GM18511 (cell line): ENCODE measurements around the gene SSRP1.
"Not testable (repeated sequence)": the region's sequence is repeated elsewhere in the genome, so short reads cannot be mapped to it uniquely, and the experiment has no call there.

ENCODE experiments used
- ATAC-seq: cut with Tn5 transposase; IDR thresholded peaks from one replicate; pipeline ENCODE4 v1.9.1; 2021; ENCODE audit warnings: mild to moderate bottlenecking, moderate library complexity; ENCODE audit not compliant: unreplicated experiment

Gene SSRP1, protein sequence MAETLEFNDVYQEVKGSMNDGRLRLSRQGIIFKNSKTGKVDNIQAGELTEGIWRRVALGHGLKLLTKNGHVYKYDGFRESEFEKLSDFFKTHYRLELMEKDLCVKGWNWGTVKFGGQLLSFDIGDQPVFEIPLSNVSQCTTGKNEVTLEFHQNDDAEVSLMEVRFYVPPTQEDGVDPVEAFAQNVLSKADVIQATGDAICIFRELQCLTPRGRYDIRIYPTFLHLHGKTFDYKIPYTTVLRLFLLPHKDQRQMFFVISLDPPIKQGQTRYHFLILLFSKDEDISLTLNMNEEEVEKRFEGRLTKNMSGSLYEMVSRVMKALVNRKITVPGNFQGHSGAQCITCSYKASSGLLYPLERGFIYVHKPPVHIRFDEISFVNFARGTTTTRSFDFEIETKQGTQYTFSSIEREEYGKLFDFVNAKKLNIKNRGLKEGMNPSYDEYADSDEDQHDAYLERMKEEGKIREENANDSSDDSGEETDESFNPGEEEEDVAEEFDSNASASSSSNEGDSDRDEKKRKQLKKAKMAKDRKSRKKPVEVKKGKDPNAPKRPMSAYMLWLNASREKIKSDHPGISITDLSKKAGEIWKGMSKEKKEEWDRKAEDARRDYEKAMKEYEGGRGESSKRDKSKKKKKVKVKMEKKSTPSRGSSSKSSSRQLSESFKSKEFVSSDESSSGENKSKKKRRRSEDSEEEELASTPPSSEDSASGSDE

DNA sequence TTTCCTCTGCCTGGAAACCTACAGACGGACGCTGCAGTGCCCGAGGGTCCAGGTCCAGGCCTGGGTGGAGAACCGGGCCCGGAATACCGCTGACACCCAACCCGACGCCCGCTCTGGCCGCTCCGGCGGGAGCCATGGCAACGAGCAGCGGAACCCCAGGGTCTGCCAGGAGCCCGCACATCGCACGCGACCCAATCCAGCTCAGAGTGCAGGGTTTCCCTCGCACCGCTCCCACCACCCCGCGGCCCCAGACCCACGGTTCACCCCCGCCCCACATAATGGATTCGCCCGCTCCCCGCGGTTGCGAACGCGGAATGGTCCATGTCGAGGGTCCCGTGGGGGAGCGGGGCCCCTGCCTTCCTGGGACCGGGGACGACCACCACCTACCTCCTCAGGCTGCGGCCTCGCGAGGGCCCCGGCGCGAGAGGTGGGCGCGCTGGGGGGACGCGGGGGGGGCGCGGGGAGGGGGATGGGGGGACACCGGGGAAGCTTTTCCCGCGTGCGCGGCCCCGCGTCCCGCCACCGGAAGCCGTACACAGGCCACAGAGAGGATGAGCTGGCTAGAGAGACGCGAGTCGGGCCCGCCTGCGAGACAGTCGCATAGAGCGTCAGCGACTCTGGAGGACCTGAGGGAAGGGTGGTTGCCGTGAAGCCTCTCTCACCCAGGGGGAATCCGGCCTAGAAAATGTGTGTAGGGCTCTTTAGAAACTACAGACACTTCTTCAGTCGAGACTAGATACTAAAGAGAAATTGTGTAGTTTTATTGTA is at the start of gene SSRP1:
Gene SSRP1 (minus strand): TSS at position 550 of the 768 bp plus-strand sequence. CDS start 771 bp downstream, outside the sequence.
- ATAC-seq: peak; percentile 99

DNA sequence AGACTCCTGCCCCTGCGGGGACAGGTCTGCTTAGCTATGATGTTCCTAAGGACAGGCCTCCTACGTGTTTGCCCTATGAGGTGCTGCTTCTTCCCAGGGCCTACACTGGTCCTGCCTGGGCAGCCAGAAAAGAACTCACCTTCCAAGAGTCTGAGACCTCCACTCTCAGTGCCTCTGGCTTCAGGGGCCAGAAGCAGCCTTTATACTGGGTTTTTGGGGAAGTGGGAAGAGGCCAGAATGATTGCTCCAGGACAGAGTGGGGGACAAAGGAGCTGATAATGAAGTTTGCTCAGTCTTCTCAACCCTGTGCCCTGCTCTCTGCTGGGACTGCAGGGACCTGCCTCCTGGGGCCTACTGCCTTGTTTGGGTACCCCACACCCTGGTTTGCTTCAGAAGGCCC is 45.3 kb upstream of the SSRP1 start, which contains the start of gene PRG3:
Gene PRG3 (minus strand): TSS at position 176 of the 400 bp plus-strand sequence. CDS start 442 bp downstream, outside the sequence.
- no peak for ATAC-seq

DNA sequence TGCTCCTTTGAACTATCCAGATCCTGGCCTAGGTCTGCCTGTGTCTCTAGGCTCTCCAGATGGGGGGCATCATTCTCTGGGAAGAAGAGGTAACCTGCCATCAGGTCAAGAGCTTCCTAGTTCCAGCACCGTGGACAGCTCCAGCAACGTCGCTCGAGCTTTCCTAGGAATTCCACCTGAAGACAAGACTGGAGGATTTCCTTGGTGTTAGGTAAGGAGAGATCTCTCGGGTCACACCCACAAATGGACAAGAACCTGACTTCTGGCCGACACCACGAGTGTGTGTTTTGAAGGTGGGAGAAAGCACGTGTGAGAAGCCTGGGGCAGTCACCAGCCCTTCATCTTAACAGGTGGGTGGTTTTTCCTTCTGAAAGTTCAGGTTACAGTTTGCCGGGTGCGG is 44.0 kb upstream of the SSRP1 start:
- no peak for ATAC-seq

DNA sequence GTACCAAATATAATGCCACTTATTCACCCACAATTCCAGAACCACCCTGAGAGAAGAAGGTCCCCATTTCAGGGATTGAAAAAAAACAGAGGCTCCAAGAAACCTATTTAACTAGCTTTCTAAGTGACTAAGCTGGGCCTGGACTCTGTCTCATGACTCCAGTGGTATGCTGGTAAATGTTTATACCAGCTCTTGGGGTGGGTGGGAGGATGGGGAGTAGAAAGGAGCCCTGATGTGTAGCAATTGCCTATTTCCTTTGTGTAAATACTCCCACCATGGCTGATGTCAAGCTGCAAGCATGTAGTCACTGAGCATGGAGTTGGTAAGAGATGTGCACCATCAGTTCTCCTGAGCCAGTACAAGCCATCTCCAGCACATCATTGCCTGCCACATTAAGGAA is 42.5 kb upstream of the SSRP1 start:
- no peak for ATAC-seq

DNA sequence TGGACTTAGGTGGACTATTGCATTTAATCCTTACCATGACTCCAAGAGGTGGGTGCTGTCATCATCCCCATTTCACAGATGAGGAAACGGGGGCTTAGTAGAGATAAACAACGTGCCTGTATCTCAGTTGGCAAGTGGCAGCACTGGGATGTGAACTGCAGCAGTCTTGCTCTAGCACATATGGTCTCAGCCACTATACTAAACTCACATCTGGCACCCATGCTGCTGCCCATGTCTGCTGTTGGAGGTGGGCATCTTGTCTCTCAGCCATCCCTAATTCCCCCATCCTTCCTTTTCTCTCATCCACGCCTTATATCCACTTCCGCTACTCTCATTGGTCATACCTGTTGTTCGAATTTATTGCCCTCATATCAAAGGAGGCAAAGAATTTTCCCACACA is 41.4 kb upstream of the SSRP1 start:
- no peak for ATAC-seq

DNA sequence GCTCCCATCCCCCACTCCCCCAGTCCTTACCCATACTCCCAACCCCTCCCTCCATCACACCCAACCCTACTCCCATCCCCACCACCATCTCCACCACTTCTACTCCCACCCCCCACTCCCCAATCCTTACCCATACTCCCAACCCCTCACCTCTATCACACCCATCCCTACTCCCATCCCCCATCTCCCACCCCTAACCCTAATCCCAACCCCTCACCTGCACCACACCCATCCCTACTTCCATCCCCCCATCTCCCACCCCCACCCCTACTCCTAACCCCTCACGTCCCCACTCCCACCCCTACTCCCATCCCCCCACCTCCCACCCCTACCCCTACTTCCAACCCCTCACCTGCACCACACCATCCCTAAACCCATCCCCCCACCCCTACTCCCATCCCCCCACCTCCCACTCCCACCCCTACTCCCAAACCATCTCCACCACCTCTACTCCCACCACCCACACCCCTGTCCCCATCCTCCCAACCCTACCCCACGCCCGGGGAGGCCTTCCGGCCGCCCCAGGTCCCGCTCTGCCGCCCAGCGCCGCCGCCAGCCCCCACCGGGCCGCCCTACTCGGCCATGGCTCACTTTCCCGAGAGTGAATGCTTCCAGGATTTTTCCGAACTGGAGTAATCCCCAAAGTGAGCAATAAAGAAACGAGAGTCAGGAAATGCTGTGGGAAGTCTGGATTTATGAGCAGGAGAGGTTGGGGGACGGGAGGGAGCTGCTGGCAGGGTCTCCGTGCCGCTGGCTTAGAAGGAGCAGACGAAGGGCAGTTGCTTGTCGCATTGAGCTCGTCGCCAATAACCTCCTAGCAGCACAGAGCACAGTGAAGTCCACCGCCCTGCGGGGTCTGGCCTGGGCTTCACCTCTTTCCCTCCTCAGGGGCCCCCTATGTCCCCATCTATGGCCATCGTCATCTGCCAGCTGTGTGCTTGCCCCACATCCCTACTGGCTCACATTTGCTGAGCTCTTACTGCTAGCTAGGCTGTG is 40.7 kb upstream of the SSRP1 start:
- no peak for ATAC-seq

DNA sequence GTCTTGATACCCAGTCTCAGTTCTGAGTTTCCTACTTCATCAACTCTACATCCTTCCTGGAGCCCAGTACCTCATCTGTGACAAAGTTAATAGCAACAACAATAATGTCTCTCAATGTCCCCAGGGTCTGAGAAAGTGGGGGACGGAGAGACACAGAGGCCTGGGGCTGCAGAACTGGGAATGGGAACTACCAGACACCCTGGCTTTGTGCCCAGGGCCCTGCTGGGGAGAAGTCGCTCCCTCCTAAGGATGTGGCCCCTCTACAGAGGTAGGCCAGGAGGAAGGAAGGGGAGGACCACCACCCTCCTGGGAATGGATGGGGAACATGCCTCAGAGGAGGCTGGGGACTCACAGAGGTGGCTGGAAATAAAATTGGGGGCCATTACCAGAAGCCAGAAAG is 39.8 kb upstream of the SSRP1 start:
- no peak for ATAC-seq

DNA sequence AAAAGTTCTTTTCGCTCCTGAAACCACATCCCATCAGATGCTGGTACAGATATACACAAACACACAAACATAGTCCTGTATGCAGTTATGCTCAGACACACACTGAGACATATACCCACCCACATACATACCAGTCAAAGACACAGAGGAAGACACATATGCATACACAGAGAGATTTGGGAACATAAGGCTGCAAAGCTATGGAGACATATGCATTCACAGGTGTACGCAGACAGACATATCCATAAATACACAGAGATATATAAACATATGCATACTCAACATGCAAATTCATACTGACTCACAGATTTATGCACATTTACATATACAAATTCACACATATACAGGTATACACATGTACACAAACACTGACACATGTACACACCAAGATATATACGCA is 39.3 kb upstream of the SSRP1 start:
- ATAC-seq: no peak

DNA sequence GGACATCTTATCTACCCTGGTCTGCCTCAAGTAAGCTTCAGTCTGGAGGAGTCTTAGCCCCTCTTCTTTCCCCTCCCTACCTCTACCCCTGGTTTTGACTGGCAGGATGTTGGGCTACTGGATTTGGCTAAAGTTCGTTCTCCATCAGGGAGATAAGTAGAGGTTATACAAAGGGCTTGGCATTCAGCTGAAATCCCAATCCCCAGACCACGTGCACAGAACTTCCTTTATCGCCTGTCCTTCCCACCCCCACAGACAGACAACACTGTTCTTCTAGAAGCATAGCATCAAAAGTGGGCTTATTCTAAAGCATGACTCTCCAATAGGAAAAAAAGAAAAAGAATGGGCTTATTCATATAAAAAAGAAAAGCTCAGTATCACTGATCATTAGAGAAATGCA is 37.5 kb upstream of the SSRP1 start:
- no peak for ATAC-seq

DNA sequence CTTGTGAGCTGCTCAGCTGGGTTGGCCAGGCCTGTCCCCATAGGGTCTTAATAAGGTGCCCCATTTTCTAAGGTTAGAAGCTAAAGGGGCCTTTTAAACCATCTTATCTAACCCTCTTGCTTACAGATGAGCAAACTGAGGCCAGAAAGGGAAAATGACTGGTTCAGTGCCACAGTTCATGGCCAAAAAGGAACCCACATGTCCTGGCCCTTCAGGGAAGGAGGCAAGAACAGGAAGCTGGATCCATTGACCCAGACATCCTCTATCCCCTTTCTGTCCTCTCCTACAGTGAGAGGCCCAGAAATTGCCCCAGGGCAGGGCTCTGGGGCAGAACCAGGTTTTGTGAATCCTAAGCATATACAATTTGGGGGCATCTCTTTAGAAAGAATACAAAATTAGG is 35.2 kb upstream of the SSRP1 start:
- ATAC-seq: no peak

DNA sequence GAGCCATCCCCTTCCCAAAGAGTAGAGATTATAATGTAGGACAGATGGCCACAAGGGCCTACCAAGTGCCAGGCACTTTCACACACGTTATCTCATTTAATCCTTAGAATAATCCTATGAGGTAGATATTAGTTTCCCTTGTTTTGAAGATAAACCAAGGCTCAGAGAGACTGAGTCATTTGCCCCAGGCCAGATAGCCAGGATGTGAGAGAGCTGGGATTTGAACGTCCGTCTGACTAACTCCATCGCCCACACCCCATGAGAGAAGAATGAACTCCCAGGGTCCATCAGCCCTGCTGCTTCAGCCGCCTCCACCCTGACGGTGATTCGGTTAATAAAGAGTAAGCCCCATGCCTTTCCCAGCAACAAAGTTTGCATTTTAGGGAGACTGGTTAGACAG is 34.6 kb upstream of the SSRP1 start:
- ATAC-seq: no peak

DNA sequence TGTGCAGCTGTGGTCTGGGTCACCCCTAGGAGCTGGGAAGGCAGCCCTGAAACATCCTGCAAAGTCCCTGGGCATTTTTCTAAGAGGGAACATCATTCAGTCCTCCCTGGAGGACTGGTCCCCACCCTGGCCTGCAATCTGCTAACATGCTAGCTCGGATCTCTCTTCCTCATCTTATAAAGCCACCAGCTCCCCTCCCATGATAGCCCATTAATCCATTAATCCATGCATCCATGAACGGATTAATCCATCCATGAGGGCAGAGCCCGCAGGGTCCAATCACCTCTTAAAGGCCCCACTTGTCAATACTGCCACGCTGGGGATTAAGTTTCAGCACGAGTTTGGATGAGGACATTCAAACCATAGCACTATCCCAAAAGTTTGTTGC is 33.1 kb upstream of the SSRP1 start:
- no peak for ATAC-seq

DNA sequence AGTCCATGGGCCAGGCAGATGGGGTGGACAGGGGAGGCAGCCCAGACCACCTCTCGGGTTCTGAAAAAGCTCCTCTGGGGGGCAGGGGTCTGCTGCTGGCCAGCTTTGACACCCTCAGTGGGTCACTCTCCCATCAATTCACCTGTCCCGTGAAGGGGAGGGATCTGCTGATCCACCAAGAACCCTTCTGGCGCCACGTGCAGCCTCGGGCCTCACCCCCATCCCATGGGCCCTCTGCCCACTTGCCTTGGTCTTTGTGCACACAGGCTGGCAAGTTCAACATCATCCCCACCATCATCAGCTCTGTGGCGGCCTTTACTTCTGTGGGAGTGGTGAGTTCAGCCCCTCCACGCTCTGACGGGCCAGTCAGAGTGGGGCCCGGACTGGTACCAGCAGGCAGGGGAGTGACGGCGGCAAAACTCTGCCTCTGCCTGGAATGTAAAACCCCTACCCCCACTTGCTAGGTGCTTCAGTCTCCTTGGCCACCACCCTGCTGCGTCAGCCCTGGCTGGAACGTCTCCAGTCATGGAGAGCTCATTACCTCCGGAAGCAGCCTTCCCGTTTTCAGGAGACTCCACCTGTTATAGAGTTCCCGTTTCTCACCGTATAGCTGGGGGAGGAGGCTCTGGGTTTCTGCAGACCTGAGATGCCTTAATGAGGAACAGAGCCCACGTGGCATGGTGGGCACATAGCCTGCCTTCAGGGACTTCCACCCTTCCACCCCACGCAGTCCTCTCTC is 32.6 kb upstream of the SSRP1 start:
- ATAC-seq: no peak

DNA sequence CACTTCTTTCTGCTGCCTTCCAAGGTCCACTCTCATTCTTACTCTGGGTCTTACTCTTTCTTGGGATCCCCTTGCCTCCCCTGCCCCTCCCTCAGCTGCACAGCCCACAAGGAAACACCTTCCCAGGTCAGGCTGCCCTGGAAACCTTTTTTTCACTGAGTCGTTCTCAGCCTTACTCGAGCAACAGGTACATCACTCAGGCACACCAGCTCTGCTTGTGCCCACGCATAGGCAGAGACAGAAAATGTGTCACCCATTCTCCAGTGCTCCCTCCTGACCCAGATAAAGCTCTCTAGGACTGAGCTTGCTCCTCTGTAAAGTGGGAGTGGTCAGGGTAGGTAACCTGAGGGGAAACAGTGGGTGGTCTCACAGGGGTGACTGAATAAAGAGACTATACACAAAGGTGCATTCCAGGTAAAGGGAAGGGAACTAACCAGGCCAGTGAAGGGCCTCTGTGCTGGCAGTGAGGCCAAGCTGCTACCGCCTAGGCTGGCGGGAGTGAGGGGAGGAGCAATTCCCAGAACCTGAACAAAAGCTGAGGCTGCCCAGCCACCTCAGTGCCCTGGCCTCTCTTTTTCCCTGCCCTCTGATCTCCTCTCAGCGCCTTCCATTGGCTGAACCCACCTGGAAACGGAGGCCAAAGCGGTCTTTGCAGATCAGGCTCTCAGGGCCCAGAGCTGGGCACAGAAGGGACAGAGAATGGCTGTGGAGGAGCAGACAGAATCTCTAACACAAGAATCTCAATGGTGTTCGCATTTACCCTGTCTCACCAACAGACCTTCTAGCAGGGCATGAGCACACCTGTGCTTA is 29.4 kb upstream of the SSRP1 start:
- no peak for ATAC-seq

DNA sequence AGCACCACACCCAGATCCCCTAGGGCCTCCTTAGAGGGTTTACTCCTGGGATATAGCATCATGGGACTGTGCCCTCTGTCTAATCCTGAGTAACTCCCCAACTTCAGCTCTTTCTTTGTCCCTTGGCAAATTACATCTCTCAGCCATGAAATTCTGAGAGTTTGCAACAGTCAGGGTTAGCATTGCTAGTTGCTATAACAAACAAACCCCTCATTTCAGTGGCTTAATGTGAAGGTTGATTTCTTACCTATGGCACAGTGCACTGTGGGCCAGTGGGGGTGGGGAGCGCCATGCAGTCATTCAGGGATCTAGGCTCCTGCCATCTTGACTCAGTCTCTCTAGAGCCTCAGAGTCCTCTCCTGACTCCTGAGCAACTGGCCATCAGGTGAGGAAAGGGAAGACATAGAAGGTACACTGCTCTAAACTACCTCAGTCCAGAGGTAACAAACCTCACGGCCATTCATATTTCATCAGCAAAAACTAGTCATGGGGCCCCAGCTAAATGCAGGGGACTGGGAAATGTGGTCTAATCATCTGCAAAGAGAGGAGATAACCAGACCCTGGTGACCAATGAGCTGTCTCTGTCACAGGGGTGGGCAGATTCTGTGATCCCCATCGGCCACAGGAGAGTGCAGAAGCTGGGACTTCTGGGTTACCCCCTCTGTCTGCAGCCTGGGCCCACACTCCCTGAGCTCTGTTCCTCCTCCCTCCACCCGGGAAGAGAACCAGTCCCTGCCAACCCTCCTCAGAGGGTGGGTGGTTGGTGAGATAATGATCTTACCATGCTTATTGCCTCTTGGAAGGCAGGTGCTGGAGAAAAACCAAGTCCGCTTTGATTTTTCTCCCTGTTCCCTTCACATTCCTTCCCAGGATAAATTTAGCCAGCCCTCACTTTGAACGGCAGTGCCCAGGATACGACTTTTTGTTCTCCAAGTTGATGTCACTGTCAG is 27.7 kb upstream of the SSRP1 start:
- ATAC-seq: no peak

DNA sequence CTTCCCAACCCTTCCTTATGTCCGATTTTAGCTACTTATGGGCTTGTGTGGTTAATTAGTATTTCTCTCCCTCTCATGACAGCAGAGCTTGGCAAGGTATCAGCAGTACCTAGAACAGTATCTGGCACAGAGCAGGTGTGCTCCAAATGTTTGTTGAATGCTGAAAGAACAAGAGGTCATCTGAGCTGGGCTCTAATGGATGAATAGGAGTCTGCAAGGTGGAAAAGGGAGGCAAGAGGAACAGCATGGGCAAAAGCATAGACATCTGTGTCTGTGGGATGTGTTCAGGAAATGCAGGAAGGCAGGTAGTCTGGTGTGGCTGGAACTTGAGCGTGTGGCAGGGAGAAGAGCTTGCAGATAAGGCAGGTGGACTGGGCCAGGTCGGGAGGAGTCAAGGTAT is 26.2 kb upstream of the SSRP1 start:
- no peak for ATAC-seq

DNA sequence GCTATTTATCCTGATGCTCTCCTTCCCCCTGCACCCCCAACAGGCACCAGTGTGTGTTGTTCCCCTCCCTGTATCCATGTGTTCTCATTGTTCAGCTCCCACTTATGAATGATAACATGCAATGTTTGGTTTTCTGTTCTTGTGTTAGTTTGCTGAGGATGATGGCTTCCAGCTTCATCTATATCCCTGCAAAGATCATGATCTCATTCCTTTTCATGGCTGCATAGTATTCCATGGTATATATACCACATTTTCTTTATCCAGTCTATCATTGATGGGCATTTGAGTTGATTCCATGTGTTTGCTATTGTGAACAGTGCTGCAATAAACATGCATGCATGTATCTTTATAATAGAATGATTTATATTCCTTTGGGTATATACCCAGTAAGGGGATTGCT is 25.7 kb upstream of the SSRP1 start:
- ATAC-seq: not testable (repeated sequence)

DNA sequence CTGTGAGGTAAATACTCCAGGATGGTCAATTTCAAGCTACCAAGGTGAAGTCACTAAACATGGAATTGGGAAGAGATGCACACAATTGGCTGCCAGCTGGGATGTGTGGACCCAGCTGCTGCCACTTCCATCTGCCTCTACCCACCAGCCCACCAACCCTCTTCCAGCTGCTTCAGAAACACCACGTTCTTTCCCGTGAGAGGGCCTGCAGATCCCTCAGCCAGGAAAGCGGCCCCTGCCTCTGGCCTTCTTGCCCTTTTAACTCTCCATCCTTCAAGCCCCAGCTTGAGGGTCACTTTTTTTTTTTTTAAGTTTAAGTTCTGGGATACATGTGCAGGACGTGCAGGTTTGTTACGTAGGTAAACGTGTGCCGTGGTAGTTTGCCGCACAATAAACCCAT is 25.3 kb upstream of the SSRP1 start:
- ATAC-seq: no peak
